DOHH2 (cell line): ENCODE measurements around the gene CAPN12.

Experiments
- EZH2phosphoT487 ChIP-seq: fragments of 200-600 bp; sonication (generic); IDR thresholded peaks from 2 replicates; pipeline ENCODE4 v1.6.1; 2017; ENCODE audit warnings: borderline replicate concordance, mild to moderate bottlenecking, antibody characterized with exemption, low read length, moderate library complexity, mixed read lengths
- TF ChIP-seq, protein P1 (sequence below): fragments of 200-600 bp; sonication (generic); IDR thresholded peaks from one replicate; pipeline ENCODE4 v1.5.1; 2014; ENCODE audit warnings: antibody characterized with exemption, mild to moderate bottlenecking, low read depth, low read length; ENCODE audit not compliant: poor library complexity, severe bottlenecking

DNA sequence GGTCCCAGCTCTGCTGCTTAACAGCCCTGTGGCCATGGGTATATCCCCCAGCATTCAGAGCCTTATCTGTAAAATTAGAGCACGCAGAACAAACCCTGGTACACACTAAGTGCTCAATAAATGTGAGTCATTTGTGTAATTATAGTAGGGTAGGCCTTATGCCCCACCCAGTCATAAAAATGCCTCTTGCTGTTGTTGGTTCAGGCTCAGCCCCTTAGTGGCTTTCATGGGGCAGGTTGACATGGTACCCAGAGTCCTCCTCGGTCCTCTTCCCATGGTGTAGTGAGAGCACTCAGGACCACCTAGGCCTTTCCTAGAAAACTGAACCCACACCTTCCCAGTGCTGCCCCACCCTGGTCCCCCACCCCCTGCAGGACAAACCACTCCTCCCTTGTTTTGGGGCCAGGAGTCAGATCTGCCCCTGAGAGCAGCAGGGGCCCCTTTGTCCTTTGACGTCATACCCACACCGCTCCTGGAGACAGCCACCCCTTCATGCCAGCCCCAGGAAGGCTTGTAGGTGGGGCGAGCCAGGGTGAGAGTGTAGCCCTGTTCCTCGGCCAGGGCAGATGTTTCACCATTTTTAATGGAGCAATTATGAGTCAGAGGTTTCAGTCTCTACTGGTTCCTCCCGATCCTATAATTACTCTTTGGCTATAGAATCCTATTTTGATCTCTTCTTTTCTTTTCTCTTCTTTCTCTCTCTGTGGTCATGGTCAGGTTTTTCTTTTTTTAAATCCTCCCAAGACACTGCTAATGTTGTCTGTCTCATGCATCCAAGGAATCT, 60.0 kb downstream of the CAPN12 start:
- TF ChIP-seq, protein P1, sequence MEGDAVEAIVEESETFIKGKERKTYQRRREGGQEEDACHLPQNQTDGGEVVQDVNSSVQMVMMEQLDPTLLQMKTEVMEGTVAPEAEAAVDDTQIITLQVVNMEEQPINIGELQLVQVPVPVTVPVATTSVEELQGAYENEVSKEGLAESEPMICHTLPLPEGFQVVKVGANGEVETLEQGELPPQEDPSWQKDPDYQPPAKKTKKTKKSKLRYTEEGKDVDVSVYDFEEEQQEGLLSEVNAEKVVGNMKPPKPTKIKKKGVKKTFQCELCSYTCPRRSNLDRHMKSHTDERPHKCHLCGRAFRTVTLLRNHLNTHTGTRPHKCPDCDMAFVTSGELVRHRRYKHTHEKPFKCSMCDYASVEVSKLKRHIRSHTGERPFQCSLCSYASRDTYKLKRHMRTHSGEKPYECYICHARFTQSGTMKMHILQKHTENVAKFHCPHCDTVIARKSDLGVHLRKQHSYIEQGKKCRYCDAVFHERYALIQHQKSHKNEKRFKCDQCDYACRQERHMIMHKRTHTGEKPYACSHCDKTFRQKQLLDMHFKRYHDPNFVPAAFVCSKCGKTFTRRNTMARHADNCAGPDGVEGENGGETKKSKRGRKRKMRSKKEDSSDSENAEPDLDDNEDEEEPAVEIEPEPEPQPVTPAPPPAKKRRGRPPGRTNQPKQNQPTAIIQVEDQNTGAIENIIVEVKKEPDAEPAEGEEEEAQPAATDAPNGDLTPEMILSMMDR: no peak
- TF ChIP-seq EZH2phosphoT487: no peak
